GM21360 (cell line): ENCODE measurements around the gene EPB41L1.

Source experiments
- ATAC-seq: cut with Tn5 transposase; IDR thresholded peaks from one replicate; pipeline ENCODE4 v1.9.1; 2021; ENCODE audit warnings: mild to moderate bottlenecking, moderate library complexity; ENCODE audit not compliant: unreplicated experiment

Gene EPB41L1

DNA sequence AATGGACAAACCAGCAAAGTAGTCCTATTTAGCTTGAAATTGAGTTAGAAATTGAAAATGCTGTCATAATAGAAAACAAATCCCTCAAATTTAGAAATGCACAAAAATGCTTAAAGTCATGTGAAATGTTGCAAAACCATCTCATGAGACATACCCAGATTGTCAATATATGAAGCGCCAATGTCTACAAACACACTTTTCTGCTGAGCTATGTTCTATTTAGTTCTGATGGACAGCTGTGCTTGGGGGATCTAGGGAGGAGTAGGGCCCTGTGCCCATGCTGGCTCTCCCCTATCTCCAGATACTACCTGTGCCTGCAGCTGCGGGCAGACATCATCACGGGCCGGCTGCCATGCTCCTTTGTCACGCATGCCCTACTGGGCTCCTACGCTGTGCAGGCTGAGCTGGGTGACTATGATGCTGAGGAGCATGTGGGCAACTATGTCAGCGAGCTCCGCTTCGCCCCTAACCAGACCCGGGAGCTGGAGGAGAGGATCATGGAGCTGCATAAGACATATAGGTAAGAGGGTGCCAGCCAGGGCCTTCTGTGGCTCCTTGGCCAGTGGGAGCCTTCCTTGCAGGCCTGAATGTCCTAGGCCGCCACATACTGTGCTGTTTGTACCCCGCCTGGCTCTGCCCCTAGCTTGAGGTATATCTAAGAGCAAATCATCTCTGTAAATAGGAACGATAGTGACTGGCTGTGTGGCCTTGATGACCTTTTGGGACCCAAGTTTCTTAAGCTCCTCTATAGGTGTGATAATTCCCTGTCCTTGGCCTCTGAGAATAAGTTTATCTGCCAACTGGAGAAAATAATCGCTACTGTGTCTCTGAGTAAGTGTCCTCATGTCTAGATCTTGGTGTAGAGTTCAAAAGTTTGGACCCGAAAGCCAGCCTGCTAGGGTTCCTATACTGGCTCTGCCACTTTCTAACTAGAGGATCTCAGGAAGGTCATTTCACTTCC is 30.6 kb downstream of the EPB41L1 start:
- no peak for ATAC-seq

DNA sequence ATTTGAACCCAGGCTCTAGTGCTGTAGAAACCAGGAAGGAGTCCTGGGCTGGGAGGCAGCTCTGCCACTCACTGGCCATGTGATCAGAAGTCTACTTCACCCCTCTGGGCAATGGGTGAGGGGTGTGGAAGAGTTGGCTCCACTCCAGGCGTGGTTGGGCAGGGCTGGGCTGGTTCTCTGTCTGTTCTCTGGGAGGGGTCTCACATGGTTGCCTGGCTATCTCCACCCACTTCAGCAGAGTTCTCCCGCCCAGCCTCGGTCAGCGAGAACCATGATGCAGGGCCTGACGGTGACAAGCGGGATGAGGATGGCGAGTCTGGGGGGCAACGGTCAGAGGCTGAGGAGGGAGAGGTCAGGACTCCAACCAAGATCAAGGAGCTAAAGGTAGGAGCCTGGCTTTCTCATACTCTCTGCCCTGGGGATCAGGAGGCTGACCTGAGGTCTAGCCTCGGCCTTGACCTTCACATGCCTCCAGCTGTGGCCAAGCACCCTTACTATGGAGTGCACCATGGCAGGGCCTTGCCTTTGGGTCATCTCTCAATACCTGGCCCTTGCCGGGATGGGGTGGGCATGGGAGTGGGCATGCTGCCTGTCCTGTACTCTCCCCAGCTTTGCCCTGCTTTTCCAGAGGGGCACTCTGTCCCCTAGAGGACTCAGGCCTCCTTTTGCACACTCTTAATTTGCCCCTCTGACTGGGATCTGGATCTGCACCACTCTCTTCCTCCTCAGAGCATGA is 39.6 kb downstream of the EPB41L1 start:
- ATAC-seq = no peak

- ATAC-seq = no peak
Measured at GRCh38 chr20:36196676-36197075, 42.1 kb downstream of the EPB41L1 start.

DNA sequence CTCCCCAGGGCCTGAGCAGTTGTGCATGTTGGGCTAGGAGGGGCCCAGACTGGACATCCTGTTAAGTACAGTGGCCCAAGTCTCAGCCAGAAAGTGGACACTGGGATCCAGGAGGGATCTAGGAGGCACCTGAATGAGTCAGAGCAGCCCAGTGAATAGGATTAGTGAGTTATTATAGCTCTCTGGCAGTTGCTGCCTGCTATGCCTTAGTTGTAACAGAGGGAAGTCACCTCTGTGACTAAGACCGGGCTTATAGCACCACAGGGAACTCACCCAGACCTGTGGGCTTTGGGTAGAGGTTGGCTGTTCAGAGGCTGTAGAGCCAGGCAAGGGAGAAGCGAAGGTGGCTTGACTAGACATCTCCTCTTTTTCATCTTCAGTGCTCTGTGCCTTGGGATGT is 42.7 kb downstream of the EPB41L1 start:
- no peak for ATAC-seq

- ATAC-seq = peak; percentile 63
Measured at GRCh38 chr20:36199345-36200257, 45.1 kb downstream of the EPB41L1 start.

DNA sequence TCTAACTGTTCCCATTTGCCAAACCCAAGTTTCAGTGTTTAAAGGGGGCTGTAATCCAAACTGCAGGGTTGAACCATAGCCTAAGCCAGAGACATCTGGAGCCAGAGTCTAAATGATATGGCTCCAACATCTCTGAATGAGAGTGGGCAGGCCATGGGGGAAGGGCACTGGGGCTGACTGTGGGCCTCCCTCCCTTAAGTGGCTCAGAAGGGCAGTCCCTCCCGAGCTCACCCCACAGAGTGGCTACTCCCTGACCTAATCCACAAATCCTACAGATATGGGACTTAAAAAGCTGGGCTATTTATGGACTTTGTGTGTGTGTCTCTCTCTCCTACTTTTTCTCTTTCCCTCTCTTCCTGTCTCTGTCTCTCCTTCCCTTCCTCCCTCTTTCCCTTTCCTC is 45.9 kb downstream of the EPB41L1 start:
- ATAC-seq = no peak

DNA sequence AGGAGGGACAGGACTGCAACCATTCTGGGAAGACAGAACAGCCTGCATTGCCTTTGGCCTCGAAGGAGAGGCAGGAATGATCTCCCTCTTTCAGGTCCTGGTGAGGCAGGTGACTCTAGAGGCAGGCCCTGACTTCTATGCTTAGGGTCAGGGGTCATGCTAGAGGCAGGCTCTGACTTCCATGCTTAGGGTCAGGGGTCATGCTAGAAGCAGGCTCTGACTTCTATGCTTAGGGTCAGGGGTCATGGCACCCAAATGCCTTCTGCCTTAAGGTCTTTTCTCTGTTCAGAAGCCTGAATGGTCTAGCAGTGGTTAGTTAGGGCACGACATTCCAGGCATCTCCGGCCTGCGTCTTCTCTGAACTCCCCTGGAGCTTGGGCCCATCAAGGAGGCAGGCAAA is 46.7 kb downstream of the EPB41L1 start:
- no peak for ATAC-seq

GRCh38 chr20:36202891-36203338 is 48.4 kb downstream of the EPB41L1 start:
- ATAC-seq = no peak

GRCh38 chr20:36203861-36204260 is 49.3 kb downstream of the EPB41L1 start:
- no peak for ATAC-seq

GRCh38 chr20:36205026-36205425 is 50.5 kb downstream of the EPB41L1 start:
- ATAC-seq = no peak

DNA sequence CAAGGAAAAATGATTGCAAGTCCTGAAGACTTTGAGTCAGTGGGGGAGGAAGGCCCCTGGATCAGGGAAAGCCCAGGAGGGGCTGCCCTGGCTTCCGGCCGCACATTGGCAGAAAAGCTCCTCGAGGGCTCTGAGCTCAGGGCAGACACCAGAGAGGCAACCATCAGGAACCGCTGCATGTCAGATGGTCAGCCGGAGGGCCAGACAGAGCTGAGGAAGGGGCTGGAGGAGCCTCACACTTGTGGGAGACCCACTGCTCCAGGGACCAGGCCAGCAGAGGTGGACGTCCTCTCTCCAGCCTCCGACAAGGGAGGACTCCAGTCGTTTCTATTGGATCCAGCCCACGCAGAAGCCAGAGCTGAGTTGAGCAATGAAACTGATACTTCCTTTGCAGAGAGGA is 51.5 kb downstream of the EPB41L1 start:
- no peak for ATAC-seq

DNA sequence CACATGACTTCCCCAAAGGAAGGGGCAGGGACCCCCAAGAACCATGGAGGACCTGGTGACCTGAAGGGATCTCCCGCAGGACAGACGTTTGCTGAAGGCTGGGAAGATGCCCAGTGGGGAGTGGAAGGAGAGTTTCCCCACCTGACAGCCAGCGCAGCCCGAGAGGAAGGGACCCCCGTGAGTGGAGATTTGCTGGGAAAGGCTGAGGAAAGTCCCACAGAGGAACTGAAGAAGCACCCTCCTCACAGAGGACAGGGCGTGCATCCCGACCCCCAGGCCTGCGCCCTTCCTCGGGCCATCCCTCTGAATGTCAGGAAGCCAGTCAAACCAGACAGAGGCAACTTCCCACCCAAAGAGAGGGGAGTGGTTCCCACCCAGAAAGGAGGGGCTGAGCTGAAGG is 52.1 kb downstream of the EPB41L1 start:
- ATAC-seq = no peak

DNA sequence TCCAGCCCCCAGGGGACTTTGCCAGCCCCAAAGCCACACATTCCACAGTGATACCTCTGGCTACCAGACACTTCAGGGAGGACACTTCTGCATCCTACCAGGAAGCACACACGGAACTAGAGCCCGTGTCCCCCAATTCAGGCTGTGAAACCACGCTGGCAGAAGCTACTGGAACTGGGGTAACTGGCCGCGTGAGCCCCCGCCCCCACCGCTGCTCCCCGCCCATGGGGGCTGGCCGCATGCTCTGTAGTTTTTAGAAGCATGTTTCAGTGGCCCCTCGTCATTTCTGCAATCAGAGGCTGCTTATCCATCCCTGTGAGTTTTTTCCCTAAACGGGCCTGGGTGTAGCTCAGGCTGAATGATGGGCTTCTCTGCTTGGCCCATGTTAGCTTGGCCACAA is 53.1 kb downstream of the EPB41L1 start:
- ATAC-seq = no peak

GRCh38 chr20:36208257-36208656 is 53.7 kb downstream of the EPB41L1 start:
- no peak for ATAC-seq

- ATAC-seq = no peak
Measured at GRCh38 chr20:36210436-36211021, 56.0 kb downstream of the EPB41L1 start.

DNA sequence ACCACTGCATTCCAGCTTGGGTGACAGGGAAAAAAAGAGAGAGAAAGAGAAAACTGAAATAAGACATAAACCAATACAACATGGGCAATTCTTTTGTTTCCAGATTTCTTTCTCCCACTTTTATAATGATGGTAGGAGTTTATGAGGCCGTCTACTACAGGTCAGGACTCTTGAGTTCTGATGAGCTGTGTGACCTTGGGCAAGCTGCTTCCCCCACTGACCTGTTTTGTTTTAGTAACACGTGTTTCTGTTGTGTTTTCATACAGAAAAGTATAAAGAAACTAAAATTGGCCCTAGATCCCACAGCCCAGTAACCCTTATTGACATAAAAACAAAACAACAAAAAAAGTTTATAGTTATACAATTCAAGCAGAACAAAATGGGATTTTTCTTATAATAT is 58.8 kb downstream of the EPB41L1 start:
- no peak for ATAC-seq

DNA sequence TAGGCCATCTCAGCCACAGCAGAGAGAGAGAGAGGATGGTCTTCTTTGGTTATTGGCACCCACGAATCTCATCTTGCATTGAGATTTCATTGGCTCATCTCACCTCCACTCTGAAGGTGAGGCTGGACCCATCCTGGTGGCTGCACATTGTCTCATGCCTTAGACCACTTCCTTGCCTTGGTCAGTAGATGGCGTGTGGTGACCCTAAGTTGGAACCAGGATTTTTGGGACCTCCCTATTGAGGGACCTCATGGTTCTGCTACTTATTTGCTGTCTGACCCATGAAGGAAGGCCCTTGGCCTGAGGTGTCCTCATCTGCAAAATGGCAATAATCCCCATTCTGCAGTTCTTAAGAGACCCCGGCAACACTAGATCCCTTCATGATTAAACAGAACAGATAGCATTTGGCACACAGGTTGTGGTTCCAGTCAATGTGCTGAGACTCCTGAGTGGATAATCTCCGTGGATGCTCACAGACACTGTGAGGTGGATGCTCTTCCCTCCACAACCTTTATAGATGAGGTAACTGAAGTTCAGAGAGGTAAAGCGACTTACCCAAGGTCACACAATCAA is 60.2 kb downstream of the EPB41L1 start:
- ATAC-seq = no peak

DNA sequence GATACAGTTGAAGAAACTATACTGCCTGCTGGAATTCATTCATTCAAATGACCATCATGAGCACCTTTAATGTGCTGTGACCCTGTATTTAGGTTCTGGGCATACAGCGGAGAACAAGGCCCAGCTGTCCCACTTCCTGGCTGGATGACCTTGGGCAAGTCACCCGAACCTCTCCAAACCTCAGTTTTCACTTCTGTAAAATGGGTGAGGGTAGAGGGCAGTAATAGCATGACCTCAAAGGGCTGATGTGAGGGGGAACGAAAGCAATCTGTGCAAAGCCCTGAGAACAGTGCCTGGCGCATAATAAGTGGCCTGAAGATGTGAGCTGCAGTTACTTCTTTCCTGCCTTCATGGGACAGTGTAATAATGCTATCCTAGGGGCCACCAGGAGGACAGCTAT is 61.2 kb downstream of the EPB41L1 start:
- no peak for ATAC-seq

DNA sequence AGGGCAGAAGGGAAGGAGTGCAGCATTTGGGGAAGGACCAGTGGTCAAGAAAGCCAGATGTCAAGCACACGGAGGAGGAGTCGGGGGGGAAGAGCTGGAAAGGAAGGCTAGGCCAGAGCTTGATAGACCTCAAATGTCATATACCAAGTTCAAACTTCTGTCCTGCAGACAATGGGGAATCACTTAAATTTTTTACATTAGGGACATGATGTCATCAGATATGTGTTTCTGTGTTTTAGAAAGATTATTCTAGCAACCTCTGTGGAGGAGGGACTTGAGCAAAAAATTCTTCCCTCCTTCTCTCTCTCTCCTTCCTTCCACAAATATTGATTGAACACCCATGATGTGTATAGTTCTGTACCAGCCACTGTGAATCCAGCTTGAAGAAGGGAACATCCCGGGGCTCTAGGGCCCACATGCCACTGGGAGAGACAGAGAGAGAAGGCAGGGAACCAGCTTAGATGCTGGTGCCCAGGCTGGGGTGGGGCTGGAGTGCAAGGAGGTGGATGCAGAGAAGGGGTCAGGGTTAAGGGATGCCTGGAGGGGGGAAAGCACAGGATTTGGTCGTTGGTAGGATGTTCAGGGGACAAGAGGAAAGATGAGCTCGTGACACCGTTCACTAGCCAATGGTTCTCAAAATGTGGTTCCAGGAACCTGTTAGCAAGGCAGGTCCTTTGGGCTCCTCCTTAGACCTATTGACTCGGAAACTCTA is 61.9 kb downstream of the EPB41L1 start:
- ATAC-seq = no peak

DNA sequence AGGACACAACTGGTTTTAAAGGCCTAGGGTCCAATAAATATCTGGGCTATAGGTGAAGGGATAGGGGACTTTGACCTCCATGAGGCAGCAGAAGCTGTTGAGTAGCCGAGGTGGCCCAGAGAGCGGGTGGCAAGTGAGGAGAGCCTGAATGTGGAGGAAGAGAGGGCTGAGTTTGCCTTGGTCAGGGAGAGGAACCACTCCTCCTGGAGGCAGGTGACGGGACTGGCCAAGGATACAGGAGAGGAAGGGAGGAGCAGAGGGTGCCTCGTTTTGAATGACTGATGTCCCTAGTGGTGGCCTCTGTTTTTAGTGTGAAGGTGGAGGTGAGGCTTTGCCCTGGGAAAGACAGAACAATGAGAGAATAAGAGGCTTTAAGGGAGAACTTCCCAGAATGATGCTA is 62.7 kb downstream of the EPB41L1 start:
- no peak for ATAC-seq
